HG03064 (cell line): Measurements from ENCODE around the gene SMCR8.
A peak's percentile ranks its signal among the peaks of the same experiment; 100 is the strongest.
"Not testable (repeated sequence)": the region's sequence is repeated elsewhere in the genome, so short reads cannot be mapped to it uniquely, and the experiment has no call there.

Experiments used
- ATAC-seq: cut with Tn5 transposase; IDR thresholded peaks from one replicate; pipeline ENCODE4 v1.9.1; 2021; ENCODE audit warnings: low read depth; ENCODE audit not compliant: unreplicated experiment

Gene SMCR8, protein sequence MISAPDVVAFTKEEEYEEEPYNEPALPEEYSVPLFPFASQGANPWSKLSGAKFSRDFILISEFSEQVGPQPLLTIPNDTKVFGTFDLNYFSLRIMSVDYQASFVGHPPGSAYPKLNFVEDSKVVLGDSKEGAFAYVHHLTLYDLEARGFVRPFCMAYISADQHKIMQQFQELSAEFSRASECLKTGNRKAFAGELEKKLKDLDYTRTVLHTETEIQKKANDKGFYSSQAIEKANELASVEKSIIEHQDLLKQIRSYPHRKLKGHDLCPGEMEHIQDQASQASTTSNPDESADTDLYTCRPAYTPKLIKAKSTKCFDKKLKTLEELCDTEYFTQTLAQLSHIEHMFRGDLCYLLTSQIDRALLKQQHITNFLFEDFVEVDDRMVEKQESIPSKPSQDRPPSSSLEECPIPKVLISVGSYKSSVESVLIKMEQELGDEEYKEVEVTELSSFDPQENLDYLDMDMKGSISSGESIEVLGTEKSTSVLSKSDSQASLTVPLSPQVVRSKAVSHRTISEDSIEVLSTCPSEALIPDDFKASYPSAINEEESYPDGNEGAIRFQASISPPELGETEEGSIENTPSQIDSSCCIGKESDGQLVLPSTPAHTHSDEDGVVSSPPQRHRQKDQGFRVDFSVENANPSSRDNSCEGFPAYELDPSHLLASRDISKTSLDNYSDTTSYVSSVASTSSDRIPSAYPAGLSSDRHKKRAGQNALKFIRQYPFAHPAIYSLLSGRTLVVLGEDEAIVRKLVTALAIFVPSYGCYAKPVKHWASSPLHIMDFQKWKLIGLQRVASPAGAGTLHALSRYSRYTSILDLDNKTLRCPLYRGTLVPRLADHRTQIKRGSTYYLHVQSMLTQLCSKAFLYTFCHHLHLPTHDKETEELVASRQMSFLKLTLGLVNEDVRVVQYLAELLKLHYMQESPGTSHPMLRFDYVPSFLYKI

DNA sequence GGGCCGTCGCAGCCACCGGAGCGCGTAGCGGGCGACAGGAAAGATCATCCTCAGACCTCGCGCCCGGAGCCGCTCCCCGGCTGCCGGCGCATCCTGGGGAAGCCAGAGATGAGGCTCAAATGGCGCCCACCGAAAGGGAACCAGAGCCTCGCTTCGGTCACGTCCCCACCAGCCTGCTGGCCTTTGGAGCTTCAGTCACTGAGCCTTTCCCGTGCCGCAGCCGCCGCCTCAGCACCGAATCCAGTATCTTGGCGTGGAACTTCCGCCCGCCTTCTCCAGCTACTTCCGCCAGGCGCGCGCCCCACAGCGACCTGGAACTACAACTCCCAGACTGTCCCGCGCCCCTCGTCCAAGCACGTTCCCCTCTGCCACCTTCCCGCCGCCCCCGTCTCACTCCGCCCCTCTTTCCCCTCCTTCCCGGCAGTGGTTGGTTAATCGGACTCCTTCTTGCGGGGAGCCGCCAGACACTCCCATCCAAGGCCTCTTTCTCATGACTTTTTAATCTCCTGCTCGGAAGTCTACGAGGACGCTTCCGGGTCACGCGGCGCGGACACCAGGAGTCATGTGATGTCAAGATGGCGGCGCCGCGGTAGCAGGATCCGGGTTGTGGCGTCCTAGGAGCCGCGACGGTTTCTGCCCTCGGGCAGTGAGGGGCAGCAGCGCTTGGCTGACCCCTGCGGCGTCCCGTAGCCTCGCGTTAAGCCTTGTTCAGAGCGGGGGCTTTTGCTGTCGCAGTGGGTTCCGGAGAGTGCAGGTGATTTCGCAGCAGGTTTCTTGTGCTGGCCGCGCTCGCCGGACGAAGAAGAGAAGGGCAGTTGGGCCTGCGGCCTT is at the start of gene SMCR8, which contains the start of gene TOP3A:
Gene SMCR8 (plus strand): TSS at position 563 of the 831 bp plus-strand sequence. CDS start 497 bp downstream, outside the sequence.
Gene TOP3A (minus strand): TSS at position 264 of the 831 bp plus-strand sequence. CDS start 216 bp downstream, at position 48.
- peak; percentile 67 for ATAC-seq

GRCh38 chr17:18267366-18267765 is 47.7 kb upstream of the SMCR8 start:
- ATAC-seq = no peak

DNA sequence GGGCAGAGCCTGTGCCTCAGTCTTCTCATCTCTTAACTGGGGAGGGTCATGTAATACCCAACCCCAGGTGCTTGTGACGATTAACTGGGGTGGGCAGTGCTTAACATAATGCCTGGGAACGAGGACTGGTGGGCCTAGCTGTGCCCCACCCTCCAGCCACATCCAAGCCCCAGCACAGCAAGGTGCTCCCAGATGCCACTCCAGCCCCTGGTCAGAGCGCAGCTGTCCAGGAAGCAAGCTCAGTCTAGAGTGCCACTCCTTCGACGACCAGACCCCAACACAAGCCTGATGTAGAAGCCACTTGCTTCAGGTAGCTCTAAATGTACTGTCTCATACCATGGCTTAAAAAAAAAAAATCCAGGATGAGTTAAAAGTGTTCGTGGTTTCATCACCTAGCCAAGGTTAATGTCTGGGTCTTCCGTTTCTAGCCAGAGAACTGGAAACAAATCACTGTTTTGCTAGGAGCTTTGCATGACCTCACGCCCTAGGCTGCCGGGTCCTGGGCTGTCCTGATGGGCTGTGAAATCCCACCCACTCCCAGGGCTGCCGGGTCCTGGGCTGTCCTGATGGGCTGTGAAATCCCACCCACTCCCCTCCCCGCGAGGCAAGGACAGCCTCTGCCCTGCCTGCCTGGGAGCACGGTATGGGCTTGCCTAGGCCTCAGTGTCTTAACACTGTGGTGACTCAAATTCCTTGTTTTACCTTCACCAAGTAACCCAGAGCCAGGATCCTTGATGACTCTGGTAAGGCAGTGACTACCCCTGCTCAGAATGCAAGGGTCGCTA is 47.0 kb upstream of the SMCR8 start:
- no peak for ATAC-seq

GRCh38 chr17:18270046-18270931 is 44.8 kb upstream of the SMCR8 start:
- no peak for ATAC-seq

DNA sequence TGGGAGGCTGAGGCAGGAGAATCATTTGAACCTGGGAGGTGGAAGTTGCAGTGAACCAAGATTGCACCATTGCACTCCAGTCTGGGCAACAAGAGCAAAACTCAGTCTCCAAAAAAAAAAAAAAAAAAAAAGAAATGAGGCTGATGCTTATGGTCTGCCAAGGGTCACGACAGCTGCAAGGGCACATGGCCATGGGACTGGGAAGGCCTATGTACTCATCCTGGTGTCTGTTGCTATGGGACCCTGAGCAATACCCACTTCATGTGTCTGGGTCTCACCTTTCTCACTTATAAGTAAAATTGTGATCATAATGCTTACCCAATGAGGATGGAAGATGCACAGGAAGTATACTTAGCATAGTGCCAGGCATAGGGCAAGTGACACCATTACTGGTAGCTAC is 38.0 kb upstream of the SMCR8 start:
- no peak for ATAC-seq

DNA sequence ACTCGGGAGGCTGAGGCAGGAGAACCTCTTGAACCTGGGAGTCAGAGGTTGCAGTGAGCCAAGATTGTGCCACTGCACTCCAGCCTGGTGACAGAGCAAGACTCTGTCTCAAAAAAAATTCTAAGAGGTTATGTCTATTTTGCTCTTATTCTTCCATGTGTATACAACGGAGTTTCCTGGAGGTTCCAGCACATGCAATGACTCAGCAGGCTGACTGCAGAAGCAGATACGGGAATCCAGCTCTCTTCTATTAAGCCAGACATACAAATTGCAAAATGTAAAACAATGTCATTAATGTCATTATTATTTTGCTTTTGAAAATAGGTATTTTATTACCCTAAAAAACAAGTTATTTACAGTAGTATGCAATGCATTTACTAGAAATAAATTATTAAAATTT is 36.2 kb upstream of the SMCR8 start:
- ATAC-seq = no peak

DNA sequence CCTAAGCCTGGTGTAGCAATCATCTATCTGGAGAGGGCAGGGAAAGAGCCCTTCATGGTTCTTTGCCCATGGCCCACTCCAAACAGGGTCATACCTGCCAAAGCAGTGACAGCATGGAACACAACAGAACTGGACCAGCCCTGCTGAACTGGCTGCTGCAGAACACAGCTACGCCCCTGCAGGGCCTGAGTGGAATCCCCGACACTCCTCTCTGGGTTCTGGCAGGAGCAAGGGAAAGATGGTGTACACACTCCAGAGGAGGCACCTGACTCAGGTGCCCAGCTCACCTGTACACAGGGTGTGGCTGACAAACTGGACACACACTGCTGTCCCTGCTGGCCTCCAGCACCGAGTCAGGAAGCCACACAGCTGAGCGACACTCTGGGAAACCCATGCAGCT is 34.8 kb upstream of the SMCR8 start:
- ATAC-seq = no peak

GRCh38 chr17:18280766-18281371 is 34.2 kb upstream of the SMCR8 start:
- ATAC-seq = no peak

DNA sequence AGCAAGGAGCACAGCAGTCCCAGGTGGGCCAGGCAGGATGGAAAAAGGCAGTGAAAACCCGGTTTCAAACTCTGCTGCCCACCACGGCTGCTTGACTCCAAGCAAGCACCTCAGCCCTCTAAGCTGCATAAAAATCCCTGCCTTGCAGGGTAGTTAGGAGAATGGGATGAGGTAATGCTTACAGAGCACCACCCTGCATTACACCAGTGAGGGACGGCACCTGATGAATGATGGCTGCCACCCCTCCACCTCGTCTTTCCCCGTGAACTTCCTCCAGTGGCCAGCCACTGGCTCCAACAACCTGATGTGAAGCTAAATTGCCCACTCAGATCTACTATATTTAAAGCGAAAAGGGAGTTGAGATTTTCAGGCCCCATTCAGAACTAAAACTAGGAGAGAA is 33.3 kb upstream of the SMCR8 start:
- no peak for ATAC-seq

DNA sequence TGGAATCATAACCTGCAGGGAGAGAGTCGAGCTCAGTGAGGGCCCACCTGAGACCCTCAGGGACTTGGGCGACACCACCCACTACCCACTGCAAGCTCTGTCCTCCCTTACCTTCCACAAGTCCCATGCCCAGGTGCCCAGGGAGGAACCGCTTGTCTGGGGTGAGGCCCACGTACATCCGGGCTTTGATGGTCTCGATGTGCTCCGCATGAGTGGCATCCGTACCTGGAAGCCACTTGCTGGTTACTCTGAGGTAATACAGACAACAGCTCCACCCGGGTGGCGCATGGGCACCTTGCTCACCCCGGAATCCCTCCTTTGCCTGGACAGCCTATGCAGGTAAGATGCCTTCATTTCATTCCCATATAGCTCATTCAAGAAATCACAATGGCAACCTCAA is 29.8 kb upstream of the SMCR8 start:
- ATAC-seq = no peak

GRCh38 chr17:18291718-18292540 is 23.2 kb upstream of the SMCR8 start:
- ATAC-seq = no peak

DNA sequence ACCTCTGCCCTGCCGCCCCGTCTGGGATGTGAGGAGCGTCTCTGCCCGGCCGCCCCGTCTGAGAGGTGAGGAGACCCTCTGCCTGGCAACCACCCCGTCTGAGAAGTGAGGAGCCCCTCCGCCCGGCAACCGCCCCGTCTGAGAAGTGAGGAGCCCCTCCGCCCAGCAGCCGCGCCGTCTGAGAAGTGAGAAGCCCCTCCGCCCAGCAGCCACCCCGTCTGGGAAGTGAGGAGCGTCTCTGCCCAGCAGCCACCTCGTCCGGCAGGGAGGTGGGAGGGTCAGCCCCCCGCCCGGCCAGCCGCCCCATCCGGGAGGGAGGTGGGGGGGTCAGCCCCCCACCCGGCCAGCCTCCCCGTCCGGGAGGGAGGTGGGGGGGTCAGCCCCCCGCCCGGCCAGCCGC is 17.0 kb upstream of the SMCR8 start:
- not testable (repeated sequence) for ATAC-seq

DNA sequence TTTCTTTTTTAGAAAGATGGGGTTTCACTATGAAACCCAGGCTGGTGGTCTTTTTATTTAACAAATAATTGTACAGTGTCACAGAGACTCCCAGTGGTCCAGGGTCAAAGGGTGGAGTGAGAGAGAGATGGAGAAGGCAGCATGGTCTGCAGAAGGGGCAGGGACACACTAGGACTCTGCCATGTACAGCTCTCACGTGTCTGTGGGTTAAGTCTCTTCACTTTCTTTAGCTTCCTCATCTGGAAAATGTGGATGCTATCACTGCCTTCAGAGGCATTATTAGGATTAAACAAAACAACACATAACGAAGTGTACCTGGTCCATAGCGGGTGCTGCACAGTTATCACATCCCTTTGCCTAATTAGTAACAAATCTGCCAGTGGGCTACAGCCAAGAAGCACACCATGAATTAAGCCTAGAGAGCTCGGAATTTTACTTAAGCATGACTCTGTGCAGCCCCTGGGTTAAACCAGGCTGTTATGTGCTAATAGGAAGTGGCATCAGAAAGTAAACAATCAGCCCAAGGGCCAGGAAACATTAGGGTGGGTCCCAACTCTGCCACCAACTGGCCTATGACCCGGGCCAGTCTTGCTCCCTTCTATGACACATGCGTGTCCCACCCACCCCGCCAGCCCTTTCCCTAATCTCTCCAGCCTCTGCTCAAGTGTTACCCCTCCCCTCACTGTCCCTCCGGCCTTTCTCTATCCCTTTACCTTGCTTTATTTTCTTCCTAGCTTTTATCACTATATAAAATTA is 14.2 kb upstream of the SMCR8 start:
- ATAC-seq = no peak

- not testable (repeated sequence) for ATAC-seq
Observed at GRCh38 chr17:18303206-18303605, 11.9 kb upstream of the SMCR8 start.

GRCh38 chr17:18309202-18309601 is 5.9 kb upstream of the SMCR8 start:
- no peak for ATAC-seq

- peak; percentile 10 for ATAC-seq
Observed at GRCh38 chr17:18314059-18314730, 898 bp upstream of the SMCR8 start.
